ENCODE measurements around the gene PDHB.

DNA sequence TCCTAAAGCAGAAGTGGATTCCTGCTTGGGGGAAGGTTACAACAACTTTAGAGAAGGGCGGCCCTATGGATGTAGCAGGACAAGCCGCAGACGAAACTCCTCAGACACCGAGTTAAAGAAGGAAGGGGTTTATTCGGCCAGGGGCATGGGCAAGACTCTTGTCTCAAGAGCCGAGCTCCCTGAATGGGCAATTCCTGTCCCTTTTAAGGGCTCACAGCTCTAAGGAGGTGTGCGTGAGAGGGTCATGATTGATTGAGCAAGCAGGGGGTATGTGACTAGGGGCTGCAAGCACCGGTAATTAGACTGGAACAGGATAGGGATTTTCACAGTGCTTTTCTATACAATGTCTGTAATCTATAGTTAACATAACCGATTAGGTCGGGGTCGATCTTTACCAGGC, 879 bp upstream of the PDHB start:
- no peak for TF ChIP-seq POLR2AphosphoS5 (IDR thresholded peaks at IDR 0.05; ENCODE audit: low read depth)
- TF ChIP-seq CTCF (IDR thresholded peaks at IDR 0.05; ENCODE audit: insufficient read depth, low read length) = no peak
- TF ChIP-seq, protein P1, sequence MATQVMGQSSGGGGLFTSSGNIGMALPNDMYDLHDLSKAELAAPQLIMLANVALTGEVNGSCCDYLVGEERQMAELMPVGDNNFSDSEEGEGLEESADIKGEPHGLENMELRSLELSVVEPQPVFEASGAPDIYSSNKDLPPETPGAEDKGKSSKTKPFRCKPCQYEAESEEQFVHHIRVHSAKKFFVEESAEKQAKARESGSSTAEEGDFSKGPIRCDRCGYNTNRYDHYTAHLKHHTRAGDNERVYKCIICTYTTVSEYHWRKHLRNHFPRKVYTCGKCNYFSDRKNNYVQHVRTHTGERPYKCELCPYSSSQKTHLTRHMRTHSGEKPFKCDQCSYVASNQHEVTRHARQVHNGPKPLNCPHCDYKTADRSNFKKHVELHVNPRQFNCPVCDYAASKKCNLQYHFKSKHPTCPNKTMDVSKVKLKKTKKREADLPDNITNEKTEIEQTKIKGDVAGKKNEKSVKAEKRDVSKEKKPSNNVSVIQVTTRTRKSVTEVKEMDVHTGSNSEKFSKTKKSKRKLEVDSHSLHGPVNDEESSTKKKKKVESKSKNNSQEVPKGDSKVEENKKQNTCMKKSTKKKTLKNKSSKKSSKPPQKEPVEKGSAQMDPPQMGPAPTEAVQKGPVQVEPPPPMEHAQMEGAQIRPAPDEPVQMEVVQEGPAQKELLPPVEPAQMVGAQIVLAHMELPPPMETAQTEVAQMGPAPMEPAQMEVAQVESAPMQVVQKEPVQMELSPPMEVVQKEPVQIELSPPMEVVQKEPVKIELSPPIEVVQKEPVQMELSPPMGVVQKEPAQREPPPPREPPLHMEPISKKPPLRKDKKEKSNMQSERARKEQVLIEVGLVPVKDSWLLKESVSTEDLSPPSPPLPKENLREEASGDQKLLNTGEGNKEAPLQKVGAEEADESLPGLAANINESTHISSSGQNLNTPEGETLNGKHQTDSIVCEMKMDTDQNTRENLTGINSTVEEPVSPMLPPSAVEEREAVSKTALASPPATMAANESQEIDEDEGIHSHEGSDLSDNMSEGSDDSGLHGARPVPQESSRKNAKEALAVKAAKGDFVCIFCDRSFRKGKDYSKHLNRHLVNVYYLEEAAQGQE (IDR thresholded peaks at IDR 0.05; ENCODE audit: insufficient replicate concordance, low read depth) = no peak
- no peak for TF ChIP-seq GABPA (IDR thresholded peaks at IDR 0.05; ENCODE audit: low read depth)
